ENCODE measurements around the gene AP3B1. TPM values are rescaled to one million over a fixed set of nuclear protein-coding genes. Genes with fewer than 3 reads are reported as not detected.

The AP3B1 gene
- total RNA-seq, 3 donors from 2014 or later = 38.5 to 55.6 (median 52.1) TPM

GRCh38 chr5:78260771-78261170 is 33.7 kb downstream of the AP3B1 start:
- ATAC-seq (no peak), DNase-seq (no peak)
- no peak overlapping the region for H3K4me3 ChIP-seq
- H3K36me3 ChIP-seq (ENCODE audit: low read depth) = no peaks in the 10 kb centered on the region
- H3K9me3 ChIP-seq = no peaks in the 10 kb centered on the region
- H3K4me1 ChIP-seq (ENCODE audit: low read depth) = no peaks in the 10 kb centered on the region
- TF ChIP-seq CTCF (IDR thresholded peaks at IDR 0.05) = no peak
- intact Hi-C loops (cut with DNase I, micrococcal nuclease) = no loop called here

- intact Hi-C loops (cut with DNase I, micrococcal nuclease) = no loop called here
- no peak for ATAC-seq
- H3K4me3 ChIP-seq = no peak overlapping the region
- H3K9me3 ChIP-seq = no peaks in the 10 kb centered on the region
- no peaks in the 10 kb centered on the region for H3K4me1 ChIP-seq (ENCODE audit: low read depth)
- no peaks in the 10 kb centered on the region for H3K36me3 ChIP-seq (ENCODE audit: low read depth)
- DNase-seq = no peak
- no peak for TF ChIP-seq CTCF (IDR thresholded peaks at IDR 0.05)
Observed at GRCh38 chr5:78253201-78253600, 41.3 kb downstream of the AP3B1 start.

DNA sequence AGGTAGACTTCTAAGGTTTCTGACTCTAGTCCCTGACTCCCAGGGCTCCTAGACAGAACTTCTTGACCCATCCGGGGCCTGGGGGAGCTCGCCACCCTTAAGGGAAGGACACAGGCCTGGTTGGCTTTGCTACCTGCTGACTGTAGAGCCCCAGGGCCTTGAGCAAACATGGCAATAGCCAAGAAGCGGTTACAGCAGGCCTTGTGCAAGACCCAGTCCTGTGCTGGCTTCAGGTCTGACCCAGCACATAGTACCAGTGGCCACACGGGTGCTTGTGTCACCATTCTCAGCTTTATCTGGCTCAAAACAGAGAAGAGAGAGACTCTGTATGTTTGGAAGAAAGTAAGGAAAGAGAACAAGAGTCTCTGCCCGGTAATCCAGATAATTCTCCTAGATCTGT is 41.8 kb downstream of the AP3B1 start:
- DNase-seq (no peak), ATAC-seq (no peak)
- Histone ChIP-seq H3K9me3 (no peaks in the 10 kb centered on the region), H3K36me3 (ENCODE audit: low read depth) (no peaks in the 10 kb centered on the region), H3K4me3 (no peak overlapping the region), H3K4me1 (ENCODE audit: low read depth) (no peaks in the 10 kb centered on the region)
- no peak for TF ChIP-seq CTCF (IDR thresholded peaks at IDR 0.05)
- intact Hi-C loops (cut with DNase I, micrococcal nuclease) = no loop called here

- no peak for TF ChIP-seq CTCF (IDR thresholded peaks at IDR 0.05)
- no peak for ATAC-seq
- Histone ChIP-seq H3K9me3 (no peaks in the 10 kb centered on the region), H3K4me3 (no peak overlapping the region), H3K36me3 (ENCODE audit: low read depth) (no peaks in the 10 kb centered on the region), H3K4me1 (ENCODE audit: low read depth) (no peaks in the 10 kb centered on the region)
- intact Hi-C loops (cut with DNase I, micrococcal nuclease) = no loop called here
- DNase-seq = no peak
Observed at GRCh38 chr5:78251663-78252284, 42.7 kb downstream of the AP3B1 start.

DNA sequence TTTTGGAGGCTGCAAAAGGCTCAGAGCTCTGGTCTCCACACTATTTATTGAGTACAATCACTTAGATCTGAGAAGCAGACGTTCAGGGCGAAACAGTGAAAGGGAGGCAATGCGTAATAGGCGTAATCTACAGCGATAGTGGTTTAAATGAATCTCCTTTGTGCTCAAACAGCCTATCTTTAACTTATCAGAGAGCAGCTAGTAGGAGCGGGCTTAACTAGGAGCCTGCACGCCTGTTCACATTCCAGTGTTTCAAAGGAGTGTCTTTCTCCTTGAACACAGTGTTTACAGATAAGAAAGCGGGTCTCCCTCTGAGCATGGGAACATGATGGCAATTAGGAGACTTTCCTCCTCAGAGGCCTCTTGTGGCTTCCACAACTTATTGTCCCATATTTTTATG is 49.4 kb downstream of the AP3B1 start:
- Histone ChIP-seq H3K9me3 (no peaks in the 10 kb centered on the region), H3K4me3 (no peak overlapping the region), H3K4me1 (ENCODE audit: low read depth) (no peaks in the 10 kb centered on the region), H3K36me3 (ENCODE audit: low read depth) (no peaks in the 10 kb centered on the region)
- intact Hi-C loops (cut with DNase I, micrococcal nuclease) = no loop called here
- TF ChIP-seq CTCF (IDR thresholded peaks at IDR 0.05) = no peak
- no peak for ATAC-seq
- DNase-seq = no peak

GRCh38 chr5:78243639-78244038 is 50.9 kb downstream of the AP3B1 start:
- ATAC-seq = no peak
- no peaks in the 10 kb centered on the region for H3K9me3 ChIP-seq

More at GRCh38 chr5:78243639-78244038, 50.9 kb downstream of the AP3B1 start:
- TF ChIP-seq CTCF (IDR thresholded peaks at IDR 0.05) = no peak
- DNase-seq = no peak
- intact Hi-C loops (cut with DNase I, micrococcal nuclease) = no loop called here
- Histone ChIP-seq H3K36me3 (ENCODE audit: low read depth) (no peaks in the 10 kb centered on the region), H3K4me1 (ENCODE audit: low read depth) (no peaks in the 10 kb centered on the region), H3K4me3 (no peak overlapping the region)
